GM23248 (cell line): Measurements from ENCODE around the gene TMEM53.

ENCODE experiments used
- EZH2 ChIP-seq: fragments of 200-600 bp; sonication (generic); IDR thresholded peaks from 2 replicates; pipeline ENCODE4 v1.6.1; 2018; ENCODE audit warnings: antibody characterized with exemption, mild to moderate bottlenecking; ENCODE audit not compliant: insufficient read depth, poor library complexity, severe bottlenecking
- EZH2phosphoT487 ChIP-seq: fragments of 200-600 bp; sonication (generic); IDR thresholded peaks from 2 replicates; pipeline ENCODE4 v1.6.1; 2018; ENCODE audit warnings: antibody characterized with exemption, moderate library complexity, mild to moderate bottlenecking, low read depth; ENCODE audit not compliant: insufficient read depth

DNA sequence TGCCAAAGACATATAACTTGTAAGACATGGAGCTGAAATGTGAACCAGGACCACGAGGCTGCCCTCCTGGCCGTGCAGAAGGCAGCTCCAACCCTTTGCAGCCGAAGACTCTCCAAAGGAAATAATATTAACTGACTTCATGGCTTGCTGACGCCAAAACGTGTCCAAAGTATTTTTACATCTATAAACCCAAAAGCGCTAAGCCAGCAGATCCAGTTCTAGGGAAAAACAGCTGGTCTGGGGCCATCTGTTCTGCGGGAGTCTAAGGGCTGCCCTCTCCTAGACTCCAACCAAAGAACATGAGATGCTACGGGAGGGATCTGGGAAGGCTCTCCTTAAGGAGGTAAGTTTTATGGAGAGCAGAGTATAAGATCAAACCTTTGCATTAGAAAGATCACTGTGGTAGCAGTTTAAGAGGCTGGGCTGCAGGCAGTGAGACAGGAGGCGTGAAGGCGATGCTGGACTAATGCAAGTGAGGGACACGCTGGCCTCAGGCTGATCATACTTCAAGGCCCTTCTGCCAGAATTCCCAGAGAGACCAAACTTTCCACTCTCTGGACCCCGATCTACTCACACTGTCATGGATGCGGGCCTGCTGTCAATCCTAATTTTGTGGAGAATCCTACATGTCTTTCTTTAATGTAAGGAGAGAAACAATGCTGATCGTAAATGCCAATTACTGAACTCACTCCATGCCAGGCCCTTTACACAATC lies 1.2 kb downstream of the TMEM53 start:
- no peak for TF ChIP-seq EZH2
- no peak for TF ChIP-seq EZH2phosphoT487
